ENCODE measurements around the gene EPHA8.

EPHA8 gene

GRCh38 chr1:22550021-22550420 is 13.3 kb upstream of the EPHA8 start:
- H3K4me3 ChIP-seq (ENCODE audit: control insufficient read depth, low read depth, low read length): no peak overlapping the region
- DNase-seq (ENCODE audit: low read depth): no peak
- no peak for TF ChIP-seq CTCF (conservative IDR thresholded peaks at IDR 0.05; ENCODE audit: control insufficient read depth, insufficient read depth, low read depth, low read length)

GRCh38 chr1:22551591-22551990 is 11.7 kb upstream of the EPHA8 start:
- no peak for TF ChIP-seq CTCF (conservative IDR thresholded peaks at IDR 0.05; ENCODE audit: control insufficient read depth, insufficient read depth, low read depth, low read length)
- DNase-seq (ENCODE audit: low read depth): no peak
- no peak overlapping the region for H3K4me3 ChIP-seq (ENCODE audit: control insufficient read depth, low read depth, low read length)

- DNase-seq (ENCODE audit: low read depth): no peak
- no peak for TF ChIP-seq CTCF (conservative IDR thresholded peaks at IDR 0.05; ENCODE audit: control insufficient read depth, insufficient read depth, low read depth, low read length)
- H3K4me3 ChIP-seq (ENCODE audit: control insufficient read depth, low read depth, low read length): no peak overlapping the region
Observed at GRCh38 chr1:22552021-22552420, 11.3 kb upstream of the EPHA8 start.

- no peak for DNase-seq (ENCODE audit: low read depth)
- TF ChIP-seq CTCF (conservative IDR thresholded peaks at IDR 0.05; ENCODE audit: control insufficient read depth, insufficient read depth, low read depth, low read length): no peak
- no peak overlapping the region for H3K4me3 ChIP-seq (ENCODE audit: control insufficient read depth, low read depth, low read length)
Observed at GRCh38 chr1:22553104-22553880, 10.0 kb upstream of the EPHA8 start.

- TF ChIP-seq CTCF (conservative IDR thresholded peaks at IDR 0.05; ENCODE audit: control insufficient read depth, insufficient read depth, low read depth, low read length): no peak
- no peak for DNase-seq (ENCODE audit: low read depth)
- H3K4me3 ChIP-seq (ENCODE audit: control insufficient read depth, low read depth, low read length): no peak overlapping the region
Observed at GRCh38 chr1:22553991-22554522, 9.2 kb upstream of the EPHA8 start.

- no peak for DNase-seq (ENCODE audit: low read depth)
- H3K4me3 ChIP-seq (ENCODE audit: control insufficient read depth, low read depth, low read length): no peak overlapping the region
- TF ChIP-seq CTCF (conservative IDR thresholded peaks at IDR 0.05; ENCODE audit: control insufficient read depth, insufficient read depth, low read depth, low read length): no peak
Observed at GRCh38 chr1:22555371-22555656, 8.0 kb upstream of the EPHA8 start.

Measured in fibroblast of mammary gland (primary cell).